ENCODE results near the gene ESYT1.

ESYT1 gene

DNA sequence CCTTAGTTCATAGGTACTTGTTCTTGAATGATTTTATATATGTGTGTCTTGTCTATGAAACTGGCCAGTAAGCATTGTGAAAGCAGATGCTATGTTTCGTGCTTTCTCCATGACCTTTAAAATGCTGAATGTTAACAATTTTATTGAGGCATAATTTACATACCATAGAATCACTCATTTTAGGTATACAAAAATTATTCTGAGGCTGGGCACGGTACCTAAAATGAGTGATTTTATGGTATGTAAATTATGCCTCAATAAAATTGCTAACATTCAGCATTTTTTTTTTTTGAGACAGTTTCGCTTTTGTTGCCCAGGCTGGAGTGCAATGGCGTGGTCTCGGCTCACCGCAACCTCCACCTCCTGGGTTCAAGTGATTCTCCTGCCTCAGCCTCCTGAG is 6.8 kb downstream of the ESYT1 start:
- Histone ChIP-seq H2BK12ac (ENCODE audit: low read length in 2 of 2) (no peak overlapping the region), H3K23ac (ENCODE audit: low read length in 2 of 2) (no peak overlapping the region), H3K4me2 (ENCODE audit: low read length, poor library complexity, severe bottlenecking) (no peak overlapping the region), H2AK5ac (ENCODE audit: low read length, severe bottlenecking) (no peak overlapping the region), H4K91ac (ENCODE audit: low read length) (no peak overlapping the region), H3K4ac (ENCODE audit: low read depth in 1 of 2, low read length in 2 of 2) (no peak overlapping the region), H2BK5ac (ENCODE audit: low read depth, low read length, poor library complexity, severe bottlenecking) (no peak overlapping the region), H3K9ac (ENCODE audit: low read length) (no peak overlapping the region), H3K18ac (ENCODE audit: low read depth in 1 of 2, low read length in 2 of 2) (no peak overlapping the region), H3K79me1 (replicated peaks; ENCODE audit: low read length, poor library complexity, severe bottlenecking) (peaks cover 50% of the 10 kb centered on the region), H3K14ac (ENCODE audit: low read length in 2 of 2) (no peak overlapping the region), H2AFZ (ENCODE audit: low read depth, low read length) (no peak overlapping the region), H2BK120ac (ENCODE audit: low read depth, low read length) (no peak overlapping the region), H3K9me3 (ENCODE audit: control insufficient read depth, low read length) (no peaks in the 10 kb centered on the region), H4K8ac (ENCODE audit: low read length) (no peak overlapping the region), H3K27me3 (ENCODE audit: control insufficient read depth in 1 of 2, insufficient read depth in 1 of 2, low read length in 2 of 2) (no peaks in the 10 kb centered on the region), H3K4me3 (ENCODE audit: insufficient read depth in 1 of 2, low read depth in 1 of 2, low read length in 2 of 2) (no peak overlapping the region), H2BK15ac (ENCODE audit: low read depth, poor library complexity, severe bottlenecking) (no peak overlapping the region), H3K4me1 (ENCODE audit: control insufficient read depth, insufficient read depth, low read depth, low read length) (peaks cover 6% of the 10 kb centered on the region), H3K36me3 (ENCODE audit: control insufficient read depth in 1 of 2, insufficient read depth in 2 of 2, low read depth in 1 of 2, low read length in 2 of 2) (peaks cover 80 to 91% of the 10 kb centered on the region in 2 experiments), H3K27ac (ENCODE audit: low read length, poor library complexity, severe bottlenecking) (no peak overlapping the region)
- WGBS, result 100% methylated on average over 4 of the region's 6 CpGs
- DNase-seq, result no peak

DNA sequence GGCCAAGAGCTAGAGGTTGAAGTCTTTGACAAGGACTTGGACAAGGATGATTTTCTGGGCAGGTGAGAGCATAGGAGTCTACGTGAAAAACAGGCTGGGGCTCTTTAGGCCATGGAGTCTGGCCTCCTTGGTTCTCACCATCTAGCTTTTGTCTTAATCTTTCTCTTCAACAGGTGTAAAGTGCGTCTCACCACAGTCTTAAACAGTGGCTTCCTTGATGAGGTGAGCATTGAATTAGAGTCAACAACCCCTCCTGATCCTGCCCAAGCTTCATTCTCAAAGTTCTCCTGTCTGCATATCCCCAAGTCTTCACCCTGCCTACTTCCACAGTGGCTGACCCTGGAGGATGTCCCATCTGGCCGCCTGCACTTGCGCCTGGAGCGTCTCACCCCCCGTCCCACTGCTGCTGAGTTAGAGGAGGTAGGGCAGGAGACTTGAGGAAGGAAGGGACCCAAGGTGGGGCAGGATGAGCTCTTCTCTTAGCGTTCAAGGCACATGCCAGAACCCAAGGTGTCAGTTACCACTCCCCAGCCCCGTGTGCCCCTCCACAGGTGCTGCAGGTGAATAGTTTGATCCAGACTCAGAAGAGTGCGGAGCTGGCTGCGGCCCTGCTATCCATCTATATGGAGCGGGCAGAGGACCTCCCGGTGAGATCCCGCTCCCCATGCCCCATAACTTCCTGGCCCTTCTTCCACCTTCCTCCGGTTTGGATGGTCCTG is 9.9 kb downstream of the ESYT1 start:
- 99% methylated on average over 11 of the region's 14 CpGs for WGBS
- H3K14ac ChIP-seq (ENCODE audit: low read length in 2 of 2), result no peak overlapping the region

DNA sequence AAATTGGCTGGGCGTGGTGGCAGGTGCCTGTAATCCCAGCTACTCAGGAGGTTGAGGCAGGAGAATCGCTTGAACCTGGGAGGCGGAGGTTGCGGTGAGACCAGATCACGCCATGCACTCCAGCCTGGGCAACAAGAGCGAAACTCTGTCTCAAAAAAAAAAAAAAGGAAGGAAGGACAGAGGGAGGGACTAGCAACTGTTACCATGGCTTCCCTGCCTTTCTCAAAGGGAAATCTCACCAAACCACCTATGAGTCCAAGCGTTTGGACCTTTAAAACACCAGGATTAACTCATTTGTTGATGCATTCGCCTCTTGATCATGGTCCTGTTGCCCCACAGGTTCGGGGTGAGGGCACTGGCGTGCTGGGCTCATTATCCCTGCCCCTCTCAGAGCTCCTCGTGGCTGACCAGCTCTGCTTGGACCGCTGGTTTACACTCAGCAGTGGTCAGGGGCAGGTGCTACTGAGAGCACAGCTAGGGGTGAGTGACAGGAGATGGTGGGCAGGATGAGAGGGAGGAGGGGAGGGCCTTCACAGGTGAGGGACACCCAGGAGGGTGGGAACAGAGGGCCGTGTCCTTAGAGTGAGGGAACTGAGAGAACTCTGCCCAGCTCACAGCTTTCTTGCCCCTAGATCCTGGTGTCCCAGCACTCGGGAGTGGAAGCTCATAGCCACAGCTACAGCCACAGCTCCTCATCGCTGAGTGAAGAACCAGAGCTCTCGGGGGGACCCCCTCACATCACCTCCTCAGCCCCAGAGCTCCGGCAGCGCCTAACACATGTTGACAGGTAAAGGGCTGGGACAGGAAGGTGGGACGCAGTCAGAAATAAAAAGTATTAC is 14.1 kb downstream of the ESYT1 start:
- peaks cover under 1% of the 10 kb centered on the region for H3K4me1 ChIP-seq (ENCODE audit: control insufficient read depth, insufficient read depth, low read depth, low read length)
- peaks cover 11% of the 10 kb centered on the region for H3K79me1 ChIP-seq (replicated peaks; ENCODE audit: low read length, poor library complexity, severe bottlenecking)
- no peak overlapping the region for H3K27ac ChIP-seq (ENCODE audit: low read length, poor library complexity, severe bottlenecking)
- no peak overlapping the region for H2AK5ac ChIP-seq (ENCODE audit: low read length, severe bottlenecking)
- H2BK15ac ChIP-seq (ENCODE audit: low read depth, poor library complexity, severe bottlenecking), result no peak overlapping the region
- no peak overlapping the region for H4K91ac ChIP-seq (ENCODE audit: low read length)
- no peak overlapping the region for H2BK12ac ChIP-seq (ENCODE audit: low read length in 2 of 2)
- H3K9ac ChIP-seq (ENCODE audit: low read length), result no peak overlapping the region
- H3K27me3 ChIP-seq (ENCODE audit: control insufficient read depth in 1 of 2, insufficient read depth in 1 of 2, low read length in 2 of 2), result no peaks in the 10 kb centered on the region
- no peak overlapping the region for H2AFZ ChIP-seq (ENCODE audit: low read depth, low read length)
- no peak overlapping the region for H2BK5ac ChIP-seq (ENCODE audit: low read depth, low read length, poor library complexity, severe bottlenecking)
- H3K9me3 ChIP-seq (ENCODE audit: control insufficient read depth, low read length), result no peaks in the 10 kb centered on the region
- H3K23ac ChIP-seq (ENCODE audit: low read length in 2 of 2), result no peak overlapping the region
- no peak overlapping the region for H4K8ac ChIP-seq (ENCODE audit: low read length)
- H2BK120ac ChIP-seq (ENCODE audit: low read depth, low read length), result no peak overlapping the region
- H3K36me3 ChIP-seq (ENCODE audit: control insufficient read depth in 1 of 2, insufficient read depth in 2 of 2, low read depth in 1 of 2, low read length in 2 of 2), result peaks cover 63 to 78% of the 10 kb centered on the region in 2 experiments
- no peak for DNase-seq
- no peak overlapping the region for H3K4me2 ChIP-seq (ENCODE audit: low read length, poor library complexity, severe bottlenecking)
- no peak overlapping the region for H3K4ac ChIP-seq (ENCODE audit: low read depth in 1 of 2, low read length in 2 of 2)
- WGBS, result 97% methylated on average over 18 of the region's 19 CpGs
- no peak overlapping the region for H3K18ac ChIP-seq (ENCODE audit: low read depth in 1 of 2, low read length in 2 of 2)
- H3K14ac ChIP-seq (ENCODE audit: low read length in 2 of 2), result no peak overlapping the region
- no peak overlapping the region for H3K4me3 ChIP-seq (ENCODE audit: insufficient read depth in 1 of 2, low read depth in 1 of 2, low read length in 2 of 2)

More for the DNA sequence above, 9.9 kb downstream of the ESYT1 start:
- Histone ChIP-seq H3K36me3 (ENCODE audit: control insufficient read depth in 1 of 2, insufficient read depth in 2 of 2, low read depth in 1 of 2, low read length in 2 of 2) (peaks cover 71 to 92% of the 10 kb centered on the region in 2 experiments), H2BK120ac (ENCODE audit: low read depth, low read length) (no peak overlapping the region), H2BK5ac (ENCODE audit: low read depth, low read length, poor library complexity, severe bottlenecking) (no peak overlapping the region), H3K27ac (ENCODE audit: low read length, poor library complexity, severe bottlenecking) (no peak overlapping the region), H3K79me1 (replicated peaks; ENCODE audit: low read length, poor library complexity, severe bottlenecking) (peaks cover 27% of the 10 kb centered on the region), H3K4me1 (ENCODE audit: control insufficient read depth, insufficient read depth, low read depth, low read length) (peaks cover 2% of the 10 kb centered on the region), H3K23ac (ENCODE audit: low read length in 2 of 2) (no peak overlapping the region), H4K91ac (ENCODE audit: low read length) (no peak overlapping the region), H3K9me3 (ENCODE audit: control insufficient read depth, low read length) (no peaks in the 10 kb centered on the region), H3K4me3 (ENCODE audit: insufficient read depth in 1 of 2, low read depth in 1 of 2, low read length in 2 of 2) (no peak overlapping the region), H3K4me2 (ENCODE audit: low read length, poor library complexity, severe bottlenecking) (no peak overlapping the region), H3K18ac (ENCODE audit: low read depth in 1 of 2, low read length in 2 of 2) (no peak overlapping the region), H3K9ac (ENCODE audit: low read length) (no peak overlapping the region), H2BK12ac (ENCODE audit: low read length in 2 of 2) (no peak overlapping the region), H3K27me3 (ENCODE audit: control insufficient read depth in 1 of 2, insufficient read depth in 1 of 2, low read length in 2 of 2) (no peaks in the 10 kb centered on the region), H2BK15ac (ENCODE audit: low read depth, poor library complexity, severe bottlenecking) (no peak overlapping the region), H3K4ac (ENCODE audit: low read depth in 1 of 2, low read length in 2 of 2) (no peak overlapping the region), H4K8ac (ENCODE audit: low read length) (no peak overlapping the region), H2AFZ (ENCODE audit: low read depth, low read length) (no peak overlapping the region), H2AK5ac (ENCODE audit: low read length, severe bottlenecking) (no peak overlapping the region)
- no peak for DNase-seq

DNA sequence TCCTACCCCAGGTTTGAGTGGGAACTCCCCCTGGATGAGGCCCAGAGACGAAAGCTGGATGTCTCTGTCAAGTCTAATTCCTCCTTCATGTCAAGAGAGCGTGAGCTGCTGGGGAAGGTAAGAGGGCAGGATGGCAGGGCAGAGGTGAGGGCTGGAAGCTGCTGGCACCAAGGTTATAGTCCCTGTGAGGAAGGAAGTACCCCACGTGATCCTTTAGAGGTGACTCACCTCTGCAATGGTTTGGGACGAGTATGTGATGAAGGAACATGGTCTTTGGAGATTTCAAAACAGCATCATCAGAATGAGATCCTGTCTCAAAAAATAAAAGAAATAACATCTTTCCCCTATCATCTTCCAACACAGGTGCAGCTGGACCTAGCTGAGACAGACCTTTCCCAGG is 15.2 kb downstream of the ESYT1 start:
- Histone ChIP-seq H3K18ac (ENCODE audit: low read depth in 1 of 2, low read length in 2 of 2) (no peak overlapping the region), H4K91ac (ENCODE audit: low read length) (no peak overlapping the region), H2BK5ac (ENCODE audit: low read depth, low read length, poor library complexity, severe bottlenecking) (no peak overlapping the region), H3K36me3 (ENCODE audit: control insufficient read depth in 1 of 2, insufficient read depth in 2 of 2, low read depth in 1 of 2, low read length in 2 of 2) (peaks cover 53 to 67% of the 10 kb centered on the region in 2 experiments), H3K27ac (ENCODE audit: low read length, poor library complexity, severe bottlenecking) (no peak overlapping the region), H3K4me1 (ENCODE audit: control insufficient read depth, insufficient read depth, low read depth, low read length) (no peaks in the 10 kb centered on the region), H3K4me3 (ENCODE audit: insufficient read depth in 1 of 2, low read depth in 1 of 2, low read length in 2 of 2) (no peak overlapping the region), H4K8ac (ENCODE audit: low read length) (no peak overlapping the region), H3K9me3 (ENCODE audit: control insufficient read depth, low read length) (no peaks in the 10 kb centered on the region), H2AFZ (ENCODE audit: low read depth, low read length) (no peak overlapping the region), H3K9ac (ENCODE audit: low read length) (no peak overlapping the region), H3K23ac (ENCODE audit: low read length in 2 of 2) (no peak overlapping the region), H2BK12ac (ENCODE audit: low read length in 2 of 2) (no peak overlapping the region), H3K4me2 (ENCODE audit: low read length, poor library complexity, severe bottlenecking) (no peak overlapping the region), H2BK120ac (ENCODE audit: low read depth, low read length) (no peak overlapping the region), H3K27me3 (ENCODE audit: control insufficient read depth in 1 of 2, insufficient read depth in 1 of 2, low read length in 2 of 2) (no peaks in the 10 kb centered on the region), H3K14ac (ENCODE audit: low read length in 2 of 2) (no peak overlapping the region), H3K79me1 (replicated peaks; ENCODE audit: low read length, poor library complexity, severe bottlenecking) (peaks cover 5% of the 10 kb centered on the region), H2AK5ac (ENCODE audit: low read length, severe bottlenecking) (no peak overlapping the region), H3K4ac (ENCODE audit: low read depth in 1 of 2, low read length in 2 of 2) (no peak overlapping the region), H2BK15ac (ENCODE audit: low read depth, poor library complexity, severe bottlenecking) (no peak overlapping the region)
- WGBS, result 91% methylated on average over 2 of the region's 4 CpGs
- no peak for DNase-seq
